Muscle of arm (tissue), 12 donors: ENCODE results near the gene RNF112. TPM values are rescaled to one million over a fixed set of nuclear protein-coding genes. Genes with fewer than 3 reads are reported as not detected.
"Not testable (repeated sequence)": the region's sequence is repeated elsewhere in the genome, so short reads cannot be mapped to it uniquely, and the experiment has no call there.

ENCODE experiments used
- DNase-seq: peaks from one replicate; pipeline ENCODE4 v3.0.0-alpha.2; 2013
- polyA plus RNA-seq, 12 donors: library from polyadenylated mRNA; unstranded; fragments of 120-200 nt; gene quantifications; one replicate each; pipeline ENCODE4 v1.2.1, GENCODE V29; 2013; ENCODE audit not compliant: insufficient read length in 12 of 12

Gene RNF112
- polyA plus RNA-seq, 12 donors: 2.1 to 23.0 (median 3.6) TPM; not detected in 1

DNA sequence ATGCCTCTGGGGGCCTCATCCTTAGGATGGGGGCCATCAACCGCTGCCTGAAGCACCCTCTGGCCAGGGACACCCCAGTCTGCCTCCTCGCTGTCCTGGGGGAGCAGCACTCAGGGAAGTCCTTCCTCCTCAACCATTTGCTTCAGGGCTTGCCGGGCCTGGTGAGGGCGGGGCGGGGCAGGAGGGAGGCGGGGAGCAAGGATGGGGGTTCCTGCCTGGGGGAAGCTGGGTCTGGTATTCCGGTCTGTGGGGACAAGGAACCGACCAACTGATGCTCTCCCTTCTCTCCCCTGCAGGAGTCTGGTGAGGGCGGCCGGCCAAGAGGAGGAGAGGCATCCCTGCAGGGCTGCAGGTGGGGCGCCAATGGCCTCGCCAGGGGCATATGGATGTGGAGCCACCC lies 2.0 kb downstream of the RNF112 start:
- DNase-seq: no peak

DNA sequence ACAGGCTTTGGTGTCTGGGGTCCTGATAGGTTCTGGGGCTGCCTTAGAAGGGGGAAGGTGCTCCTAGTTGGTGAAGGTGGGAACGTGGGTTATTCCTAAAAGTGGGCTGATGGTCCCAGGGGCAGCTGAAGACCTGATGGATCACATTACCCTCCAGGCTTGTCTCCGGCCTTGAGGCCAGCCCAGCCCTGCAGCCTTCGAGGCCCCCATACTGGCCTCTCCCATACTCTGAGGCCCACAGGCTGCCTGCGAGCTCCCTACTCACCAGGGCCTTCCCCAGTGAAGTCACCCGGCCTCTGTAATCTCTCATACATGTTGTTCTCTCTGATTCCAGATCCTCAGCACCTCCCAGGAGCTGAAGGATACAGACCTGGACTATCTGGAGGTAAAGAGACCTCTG lies 2.7 kb downstream of the RNF112 start:
- no peak for DNase-seq

DNA sequence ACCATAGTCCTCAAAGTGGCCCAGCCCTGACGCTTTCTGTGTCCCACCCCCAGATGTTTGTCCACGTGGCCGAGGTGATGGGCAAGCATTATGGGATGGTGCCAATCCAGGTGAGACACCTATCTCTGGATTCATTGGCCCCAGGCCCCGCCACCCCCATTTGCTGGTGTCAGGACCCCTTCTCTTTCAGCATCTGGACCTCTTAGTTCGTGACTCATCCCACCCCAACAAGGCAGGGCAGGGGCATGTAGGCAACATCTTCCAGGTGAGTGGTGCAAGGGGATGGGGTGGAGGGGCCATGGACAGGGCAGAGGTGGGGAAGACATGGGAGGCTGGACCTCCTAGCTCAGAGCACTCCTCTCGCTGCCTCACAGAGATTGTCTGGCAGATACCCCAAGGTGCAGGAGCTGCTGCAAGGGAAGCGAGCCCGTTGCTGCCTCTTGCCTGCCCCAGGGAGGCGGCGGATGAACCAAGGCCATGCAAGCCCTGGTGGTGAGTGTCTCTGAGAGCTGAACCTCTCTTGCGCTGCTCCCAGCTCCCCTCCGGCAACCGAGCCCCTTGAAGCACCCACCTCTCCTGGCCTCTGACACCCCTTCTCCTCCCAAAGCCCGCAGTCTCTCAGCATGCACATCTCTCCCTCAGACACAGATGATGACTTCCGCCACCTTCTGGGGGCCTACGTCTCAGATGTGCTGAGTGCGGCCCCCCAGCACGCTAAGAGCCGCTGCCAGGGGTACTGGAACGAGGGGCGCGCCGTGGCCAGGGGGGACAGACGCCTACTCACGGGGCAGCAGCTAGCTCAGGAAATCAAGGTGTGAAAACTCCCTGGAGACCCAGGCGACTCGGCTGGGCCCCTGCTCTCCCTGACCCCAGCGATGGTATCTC lies 3.6 kb downstream of the RNF112 start:
- no peak for DNase-seq

DNA sequence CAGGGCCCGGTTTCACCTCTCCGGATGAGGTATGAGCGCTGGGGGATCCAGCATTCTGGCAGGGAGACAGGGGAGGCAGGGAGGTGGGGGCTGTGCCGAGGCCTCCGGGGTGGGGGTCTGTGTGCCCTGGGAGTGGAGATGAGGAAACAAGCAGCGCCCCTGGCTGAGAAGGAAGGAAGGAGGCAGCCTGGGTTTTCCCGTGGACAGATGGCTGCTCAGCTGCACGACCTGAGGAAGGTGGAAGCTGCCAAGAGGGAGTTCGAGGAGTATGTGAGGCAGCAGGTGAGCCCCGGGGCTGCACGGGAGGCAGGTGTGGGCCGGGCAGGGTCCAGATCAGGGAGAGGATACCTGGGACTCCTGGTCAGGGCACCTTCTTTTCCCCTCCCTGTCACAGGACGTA lies 4.3 kb downstream of the RNF112 start:
- no peak for DNase-seq

DNA sequence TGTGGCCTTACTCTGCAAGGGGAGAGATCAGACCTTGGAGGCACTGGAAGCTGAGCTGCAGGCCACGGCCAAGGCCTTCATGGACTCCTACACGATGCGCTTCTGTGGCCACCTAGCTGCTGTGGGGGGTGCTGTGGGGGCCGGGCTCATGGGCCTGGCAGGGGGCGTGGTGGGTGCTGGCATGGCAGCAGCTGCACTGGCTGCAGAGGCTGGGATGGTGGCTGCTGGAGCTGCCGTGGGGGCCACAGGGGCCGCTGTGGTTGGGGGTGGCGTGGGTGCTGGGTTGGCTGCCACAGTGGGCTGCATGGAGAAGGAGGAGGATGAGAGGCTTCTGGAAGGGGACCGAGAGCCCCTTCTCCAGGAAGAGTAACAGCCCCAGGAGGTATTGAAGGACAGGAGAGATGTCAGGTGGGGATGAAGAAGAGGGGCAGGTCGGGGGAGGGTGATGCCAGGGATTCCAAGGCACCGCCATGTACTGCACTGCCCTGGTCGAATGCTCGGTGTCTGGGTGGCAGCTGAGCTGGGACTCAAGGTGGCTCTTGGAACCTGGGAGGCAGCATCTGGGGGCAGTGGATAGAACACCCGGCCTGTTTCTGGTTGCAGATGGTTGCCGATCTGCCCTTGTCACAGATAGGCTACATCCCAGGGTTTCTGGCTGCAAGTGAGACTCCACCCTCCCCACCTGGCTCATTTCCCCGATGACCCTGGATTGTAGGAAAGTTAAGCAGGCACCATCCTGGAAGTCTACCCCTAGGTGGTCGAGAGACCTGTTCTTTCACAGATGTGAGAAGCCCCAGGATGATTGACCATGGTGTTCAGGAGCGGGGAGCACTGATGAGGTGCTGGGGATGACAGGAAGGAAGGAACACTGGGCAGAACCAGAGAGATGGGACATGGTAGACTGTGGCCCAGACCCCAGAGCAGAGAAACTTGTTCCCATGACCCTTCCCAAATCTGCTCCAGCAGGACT lies 5.1 kb downstream of the RNF112 start:
- DNase-seq: no peak

DNA sequence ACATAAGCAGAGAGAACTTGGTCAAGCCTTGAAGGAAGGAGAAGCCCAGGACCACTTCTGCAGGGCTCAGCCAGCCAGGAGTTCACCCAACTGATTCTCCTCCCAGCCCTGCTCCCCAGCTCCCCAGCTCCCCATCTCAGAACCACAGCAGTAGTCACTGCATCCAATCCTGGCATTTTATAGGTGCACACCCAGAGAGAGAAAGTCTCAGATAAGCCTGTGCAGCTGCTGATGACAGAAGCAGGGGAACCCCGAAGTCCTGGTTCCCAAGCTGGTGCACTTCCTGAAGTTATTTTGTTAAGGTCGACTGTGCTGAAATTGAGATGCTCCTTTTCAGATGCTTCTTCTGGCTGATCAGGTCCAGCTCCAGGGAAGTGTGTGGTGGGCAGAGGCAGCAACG lies 6.6 kb downstream of the RNF112 start:
- DNase-seq: no peak

DNA sequence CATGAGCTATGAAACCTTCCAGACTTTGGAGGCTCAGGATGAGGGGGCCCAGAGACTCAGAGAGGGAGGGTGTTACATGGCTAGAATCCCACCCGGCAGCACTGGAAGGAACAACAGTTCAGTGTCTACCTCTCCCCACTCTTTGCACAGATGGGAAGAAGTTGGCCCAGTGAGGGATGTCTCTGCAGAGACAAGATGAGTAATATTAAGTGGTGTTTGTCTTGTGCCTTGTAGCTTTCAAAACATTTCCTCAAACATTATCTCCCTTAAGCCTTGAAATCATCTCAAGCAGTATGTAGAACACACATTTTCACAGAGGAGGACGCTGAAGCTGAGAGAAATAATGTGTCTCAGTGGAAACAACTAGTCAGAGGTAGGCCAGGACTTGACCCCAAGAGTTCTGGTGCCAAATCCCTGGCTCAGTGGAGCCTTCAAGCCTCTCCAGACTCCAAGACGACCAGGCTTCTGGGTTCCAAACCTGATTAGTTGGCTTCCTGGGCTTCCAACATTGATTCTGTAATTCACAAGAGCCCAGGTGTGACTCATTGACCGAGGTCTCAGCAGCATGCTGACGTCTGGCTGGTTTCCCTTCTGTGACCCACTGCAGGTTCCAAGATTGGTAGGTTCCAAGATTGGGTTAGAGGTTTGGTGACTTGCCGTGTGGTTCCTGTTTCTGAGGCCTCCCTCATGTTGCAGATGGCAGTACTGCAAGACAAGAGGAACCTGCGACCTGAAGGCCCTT lies 7.4 kb downstream of the RNF112 start:
- peak; percentile 25 for DNase-seq

DNA sequence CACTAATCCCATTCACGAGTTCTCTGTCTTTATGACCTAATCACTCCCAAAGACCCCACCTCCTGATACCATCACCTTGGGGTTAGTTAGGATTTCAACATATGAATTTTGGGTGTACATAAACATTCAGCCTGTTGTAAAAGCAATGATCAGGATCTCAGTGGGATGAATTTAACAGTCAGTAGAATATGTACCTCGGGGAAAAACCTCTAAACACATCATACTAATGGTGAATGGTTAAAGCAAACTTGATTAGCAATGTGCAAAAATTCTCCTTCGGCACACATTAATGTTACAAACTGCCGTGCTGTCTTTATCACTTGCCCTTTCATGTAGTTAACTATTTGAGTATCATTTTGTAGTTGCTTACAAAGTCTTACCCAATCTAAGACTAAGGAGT lies 10.2 kb downstream of the RNF112 start:
- no peak for DNase-seq

DNA sequence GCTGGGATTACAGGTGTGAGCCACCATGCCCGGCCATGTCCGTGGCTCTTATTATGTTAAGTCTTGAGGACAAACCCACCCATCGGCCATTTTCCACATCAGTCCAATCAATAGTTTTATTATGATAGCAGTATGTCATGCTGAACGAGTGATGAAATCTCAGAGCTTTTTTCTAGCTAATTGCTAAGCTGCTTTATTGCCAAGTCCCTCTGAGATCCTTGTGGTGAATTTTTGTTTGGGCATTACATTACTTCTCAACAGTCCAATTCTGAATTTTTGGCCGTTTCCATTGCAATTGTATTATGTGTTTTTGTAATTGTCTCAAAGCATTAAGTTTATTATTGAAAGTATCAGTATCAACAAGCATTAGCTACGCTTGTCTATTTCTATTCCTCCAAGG lies 10.9 kb downstream of the RNF112 start:
- no peak for DNase-seq

DNA sequence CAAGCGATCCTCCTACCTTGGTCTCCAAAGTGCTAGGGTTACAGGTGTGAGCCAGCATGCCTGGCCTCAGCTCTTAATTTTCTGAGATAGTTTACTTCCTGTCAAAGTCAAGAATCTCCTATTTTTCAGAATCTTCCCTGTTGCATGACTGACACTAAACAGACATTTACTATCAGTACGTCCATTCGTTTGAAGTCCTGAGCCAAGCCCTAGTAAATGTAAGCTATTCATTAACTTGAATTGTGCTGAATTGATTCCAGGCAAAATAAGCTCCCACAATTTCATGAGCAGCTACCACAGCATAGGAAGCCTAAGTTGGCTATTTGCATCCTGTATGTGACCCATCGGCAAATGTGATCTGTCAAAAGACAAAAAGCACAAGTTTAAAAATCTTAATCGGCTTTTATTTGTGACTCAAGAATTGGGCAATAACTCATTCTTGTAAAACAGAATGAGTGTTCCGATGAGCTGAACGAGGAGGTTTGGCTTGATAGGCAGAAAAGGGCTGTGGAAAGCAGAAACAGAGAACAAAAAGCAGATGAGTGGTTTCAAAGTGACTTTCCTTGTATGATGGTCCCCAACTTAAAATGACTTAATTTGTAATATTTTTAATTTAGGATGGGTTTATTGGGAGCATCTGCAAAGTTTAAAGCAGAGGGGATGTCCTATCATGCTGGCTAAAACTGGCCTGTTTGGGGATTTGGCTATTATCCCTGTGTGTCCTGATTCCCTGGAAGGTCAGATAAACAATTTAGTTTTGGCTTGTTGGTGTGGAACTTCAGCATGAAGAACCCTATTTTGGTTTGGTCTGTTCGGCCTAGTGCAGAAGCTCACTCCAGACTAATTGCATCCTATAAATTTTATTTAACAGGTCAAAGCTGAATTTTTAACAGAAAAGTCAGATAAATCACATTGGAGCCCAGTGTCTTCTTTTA lies 14.2 kb downstream of the RNF112 start:
- DNase-seq: no peak

DNA sequence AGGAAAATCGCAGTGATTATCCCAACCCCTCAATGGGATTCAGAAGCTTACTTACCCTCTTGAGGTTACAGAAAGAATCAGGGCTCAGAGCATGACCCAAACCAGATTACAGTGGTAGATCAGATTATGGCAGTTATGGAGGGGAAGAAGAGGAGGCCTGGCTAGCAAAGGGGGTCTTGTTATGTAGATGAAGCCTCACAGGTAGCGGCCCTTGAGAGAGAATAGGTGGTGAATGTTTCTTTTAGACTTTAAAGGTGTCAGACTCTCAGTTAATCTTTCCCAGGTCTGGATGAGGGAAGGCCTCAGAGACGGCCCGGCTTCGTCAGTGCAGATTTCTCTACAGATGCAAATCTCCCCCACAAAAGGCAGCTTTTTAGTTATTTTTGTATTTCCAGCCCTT lies 15.6 kb downstream of the RNF112 start:
- DNase-seq: no peak

DNA sequence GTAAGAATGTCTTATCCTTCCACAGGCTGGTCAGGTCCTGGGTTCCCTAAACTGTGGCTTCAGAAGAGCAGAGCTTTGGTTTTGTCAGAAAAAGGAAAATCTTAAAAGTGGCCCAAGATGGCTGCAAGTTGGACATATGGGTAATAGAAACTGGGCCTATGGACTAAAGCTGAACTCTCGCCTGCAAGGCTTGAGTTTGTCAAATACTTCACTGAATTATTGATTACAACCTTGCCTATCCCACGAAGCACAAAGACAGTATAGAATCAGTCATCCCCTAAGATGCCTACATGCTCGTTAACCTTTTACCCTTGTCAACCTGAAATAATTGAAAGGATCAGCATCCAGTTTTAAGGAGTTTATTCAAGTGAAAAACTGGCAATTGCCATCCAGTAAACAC lies 20.7 kb downstream of the RNF112 start:
- DNase-seq: no peak

DNA sequence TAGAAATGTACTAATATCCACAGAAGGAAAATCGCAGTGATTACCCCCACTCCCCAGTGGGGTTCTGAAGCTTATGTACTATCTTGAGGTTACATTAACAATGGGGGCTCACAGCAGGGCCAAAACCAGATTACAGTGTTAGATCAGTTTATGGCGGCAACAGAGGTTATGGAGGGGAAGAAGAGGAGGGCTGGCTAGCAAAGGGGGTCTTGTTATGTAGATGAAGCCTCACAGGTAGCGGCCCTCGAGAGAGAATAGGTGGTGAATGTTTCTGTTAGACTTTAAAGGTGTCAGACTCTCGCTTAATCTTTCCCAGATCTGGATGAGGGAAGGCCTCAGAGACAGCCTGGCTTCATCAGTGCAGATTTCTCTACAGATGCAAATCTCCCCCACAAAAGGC lies 22.2 kb downstream of the RNF112 start:
- no peak for DNase-seq

DNA sequence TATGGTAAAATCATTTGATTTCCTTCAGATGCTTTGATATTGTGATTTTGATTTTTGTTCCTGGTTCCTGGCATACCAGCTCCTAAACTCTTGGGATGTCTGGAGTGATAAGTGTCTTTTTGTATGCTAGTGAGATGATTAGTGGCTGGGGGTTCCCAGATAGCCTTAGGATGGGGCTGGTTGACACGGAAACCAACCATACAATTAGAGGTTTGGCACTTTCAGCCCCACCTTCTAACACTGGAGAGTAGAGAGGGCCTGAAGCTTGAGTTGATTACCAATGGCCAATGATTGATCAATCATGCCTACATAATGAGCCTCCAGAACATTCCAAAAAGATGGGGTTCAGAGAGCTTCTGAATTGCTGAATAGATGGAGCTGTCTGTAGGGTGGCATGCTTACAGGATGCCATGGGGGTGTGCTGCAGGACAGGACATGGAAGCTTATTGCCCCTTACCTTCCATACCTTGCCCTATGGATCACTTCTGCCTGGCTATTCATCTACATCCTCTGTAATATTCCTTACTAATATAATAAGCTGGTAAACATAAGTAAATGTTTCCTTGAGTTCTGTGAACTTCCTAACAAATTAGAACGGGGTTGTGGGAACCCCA lies 22.8 kb downstream of the RNF112 start:
- no peak for DNase-seq

DNA sequence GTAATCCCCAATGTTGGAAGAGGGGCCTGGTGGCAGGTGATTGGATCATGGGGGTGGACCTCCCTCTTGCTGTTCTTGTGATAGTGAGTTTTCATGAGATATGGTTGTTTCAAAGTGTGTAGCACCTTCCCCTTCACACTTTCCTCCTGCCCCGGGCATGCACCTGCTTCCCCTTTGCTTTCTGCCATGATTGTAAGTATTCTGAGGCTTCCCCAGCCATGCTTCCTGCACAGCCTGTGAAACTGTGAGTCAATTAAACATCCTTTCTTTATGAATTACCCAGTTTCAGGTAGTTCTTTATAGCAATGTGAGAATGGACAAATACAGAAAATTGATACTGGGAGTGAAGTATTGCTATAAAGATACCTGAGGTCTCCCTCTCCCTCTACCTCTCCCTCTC lies 29.4 kb downstream of the RNF112 start:
- DNase-seq: no peak

DNA sequence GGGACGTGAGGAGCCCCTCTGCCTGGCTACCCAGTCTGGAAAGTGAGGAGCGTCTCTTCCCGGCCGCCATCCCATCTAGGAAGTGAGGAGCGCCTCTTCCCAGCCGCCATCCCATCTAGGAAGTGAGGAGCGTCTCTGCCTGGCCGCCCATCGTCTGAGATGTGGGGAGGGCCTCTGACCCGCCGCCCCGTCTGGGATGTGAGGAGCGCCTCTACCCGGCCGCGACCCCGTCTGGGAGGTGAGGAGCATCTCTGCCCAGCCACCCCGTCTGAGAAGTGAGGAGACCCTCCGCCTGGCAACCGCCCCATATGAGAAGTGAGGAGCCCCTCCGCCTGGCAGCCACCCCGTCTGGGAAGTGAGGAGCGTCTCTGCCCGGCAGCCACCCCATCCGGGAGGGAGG lies 30.3 kb downstream of the RNF112 start:
- DNase-seq: not testable (repeated sequence)

DNA sequence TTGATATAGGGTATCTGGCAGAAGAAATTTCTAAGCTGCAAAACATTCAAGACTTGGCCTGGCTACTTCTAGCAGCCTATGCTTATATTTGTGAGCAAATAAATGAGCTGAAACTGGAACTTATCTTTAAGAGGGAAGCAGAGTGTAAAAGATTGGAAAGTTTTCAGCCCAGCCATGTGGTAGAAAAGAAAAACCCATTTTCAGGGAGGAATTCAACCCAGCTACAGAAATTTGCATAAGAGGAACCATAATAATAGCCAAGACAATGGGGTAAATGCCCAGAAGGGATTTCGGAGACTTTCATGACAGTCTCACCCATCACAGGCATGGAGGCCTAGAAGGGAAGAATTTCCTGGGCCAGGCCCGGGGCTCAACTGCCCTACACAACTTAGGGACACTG lies 31.7 kb downstream of the RNF112 start:
- DNase-seq: no peak

DNA sequence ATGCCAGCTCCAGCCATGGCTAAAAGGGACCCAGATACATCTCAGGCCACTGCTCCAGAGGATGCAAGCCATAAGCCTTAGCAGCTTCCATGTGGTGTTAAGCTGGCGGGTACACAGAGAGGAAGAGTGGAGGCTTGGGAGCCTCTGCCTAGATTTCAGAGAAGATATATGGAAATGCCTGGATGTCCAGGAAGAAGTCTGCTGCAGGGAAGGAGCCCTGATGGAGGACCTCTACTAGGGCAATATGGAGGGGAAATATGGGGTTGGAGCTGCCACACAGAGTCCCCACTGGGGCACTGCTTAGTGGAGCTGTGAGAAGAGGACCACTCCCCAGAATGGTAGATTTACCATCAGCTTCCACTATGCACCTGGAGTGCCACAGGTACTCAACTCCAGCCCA lies 32.1 kb downstream of the RNF112 start:
- DNase-seq: no peak

DNA sequence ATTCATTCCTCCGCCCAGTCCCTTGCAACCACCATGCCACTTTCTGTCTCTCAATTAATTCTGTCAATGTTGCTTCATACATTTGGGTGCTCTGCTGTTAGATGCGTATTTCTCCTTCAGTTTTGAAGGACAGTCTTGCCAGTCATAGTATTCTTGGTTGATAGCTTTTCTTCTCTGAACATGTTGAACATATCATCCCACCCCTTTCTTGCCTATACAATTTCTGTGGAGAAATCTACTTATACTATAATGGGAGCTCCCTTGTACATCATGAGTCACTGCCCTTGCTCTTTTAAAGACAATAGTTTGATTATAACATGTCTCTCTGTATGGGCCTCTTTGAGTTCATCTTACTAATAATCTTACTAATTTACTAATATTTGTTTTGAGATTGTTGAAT lies 34.1 kb downstream of the RNF112 start:
- no peak for DNase-seq

DNA sequence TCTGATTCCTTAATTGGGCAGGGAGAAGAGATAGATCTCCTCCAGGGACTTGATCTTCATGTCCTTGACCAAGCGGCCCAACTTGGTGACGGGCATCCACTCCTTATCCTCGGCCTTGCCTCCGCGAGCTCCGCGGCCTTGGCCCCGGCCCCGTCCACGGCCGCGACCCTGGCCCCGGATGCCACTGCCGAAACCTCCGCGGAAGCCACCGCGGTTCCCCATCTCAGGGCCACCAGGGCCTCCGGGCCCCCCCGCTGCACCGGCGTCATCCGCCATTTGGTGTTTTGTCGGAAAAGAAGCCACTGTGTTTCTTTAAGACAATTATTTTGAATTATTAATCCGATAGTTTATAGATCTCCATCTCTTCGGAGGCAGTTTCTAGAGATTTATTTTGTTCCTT lies 35.5 kb downstream of the RNF112 start:
- DNase-seq: not testable (repeated sequence)
